Skeletal muscle cell (primary cell): ENCODE results near the gene IL5RA.

ENCODE experiments used
- DNase-seq: peaks from one replicate; pipeline ENCODE4 v3.0.0-alpha.2; 2010; ENCODE audit warnings: low read depth
- H3K4me3 ChIP-seq: 2 replicates; pipeline ENCODE4 v1.5.1; 2011; ENCODE audit warnings: low read depth, mild to moderate bottlenecking, control low read depth, low read length, moderate library complexity

IL5RA gene

GRCh38 chr3:3109407-3110298, 521 bp downstream of the IL5RA start:
- DNase-seq: no peak
- H3K4me3 ChIP-seq: no peak overlapping the region

- no peak for DNase-seq
- no peak overlapping the region for H3K4me3 ChIP-seq
These were observed 2.3 kb downstream of the IL5RA start for GRCh38 chr3:3107858-3108257.

- no peak overlapping the region for H3K4me3 ChIP-seq
- DNase-seq: no peak
These were observed 3.0 kb downstream of the IL5RA start for GRCh38 chr3:3107181-3107580.

GRCh38 chr3:3105815-3106214, 4.4 kb downstream of the IL5RA start:
- no peak for DNase-seq

GRCh38 chr3:3105246-3105645, 4.9 kb downstream of the IL5RA start:
- no peak for DNase-seq
- no peak overlapping the region for H3K4me3 ChIP-seq

More at GRCh38 chr3:3105815-3106214, 4.4 kb downstream of the IL5RA start:
- H3K4me3 ChIP-seq: no peak overlapping the region

- no peak for DNase-seq
- H3K4me3 ChIP-seq: no peak overlapping the region
These were observed 7.4 kb downstream of the IL5RA start for GRCh38 chr3:3102751-3103150.

- DNase-seq: no peak
These were observed 8.3 kb downstream of the IL5RA start for GRCh38 chr3:3101660-3102458.

GRCh38 chr3:3097958-3098357, 12.2 kb downstream of the IL5RA start:
- H3K4me3 ChIP-seq: no peak overlapping the region
- DNase-seq: no peak

More at GRCh38 chr3:3101660-3102458, 8.3 kb downstream of the IL5RA start:
- no peak overlapping the region for H3K4me3 ChIP-seq

GRCh38 chr3:3089017-3089416, 21.2 kb downstream of the IL5RA start:
- no peak for DNase-seq
- no peak overlapping the region for H3K4me3 ChIP-seq

GRCh38 chr3:3087716-3088465, 22.3 kb downstream of the IL5RA start:
- no peak for DNase-seq
- no peak overlapping the region for H3K4me3 ChIP-seq

- H3K4me3 ChIP-seq: no peak overlapping the region
- no peak for DNase-seq
These were observed 22.9 kb downstream of the IL5RA start for GRCh38 chr3:3087279-3087678.

GRCh38 chr3:3086239-3086638, 23.9 kb downstream of the IL5RA start:
- no peak overlapping the region for H3K4me3 ChIP-seq
- no peak for DNase-seq

- no peak for DNase-seq
- no peak overlapping the region for H3K4me3 ChIP-seq
These were observed 24.4 kb downstream of the IL5RA start for GRCh38 chr3:3085782-3086181.

- DNase-seq: no peak
- H3K4me3 ChIP-seq: no peak overlapping the region
These were observed 25.3 kb downstream of the IL5RA start for GRCh38 chr3:3084890-3085289.

- no peak for DNase-seq
- no peak overlapping the region for H3K4me3 ChIP-seq
These were observed 27.8 kb downstream of the IL5RA start for GRCh38 chr3:3082234-3082924.

- DNase-seq: no peak
These were observed 28.6 kb downstream of the IL5RA start for GRCh38 chr3:3081381-3082233.

GRCh38 chr3:3080309-3080708, 29.9 kb downstream of the IL5RA start:
- DNase-seq: no peak
- no peak overlapping the region for H3K4me3 ChIP-seq

More at GRCh38 chr3:3081381-3082233, 28.6 kb downstream of the IL5RA start:
- no peak overlapping the region for H3K4me3 ChIP-seq

GRCh38 chr3:3074551-3075257, 35.5 kb downstream of the IL5RA start:
- no peak overlapping the region for H3K4me3 ChIP-seq
- no peak for DNase-seq
